IMR-90 (cell line): ENCODE results near the gene VWCE. TPM values are rescaled to one million over a fixed set of nuclear protein-coding genes. Genes with fewer than 3 reads are reported as not detected.

ENCODE experiments used
- ATAC-seq: fragments of 200-7000 bp; cut with Tn5 transposase; 2 replicates; pipeline ENCODE4 v1.9.1; 2020; ENCODE audit warnings: low read depth, mild to moderate bottlenecking, moderate library complexity
- BruUV-seq: library from RNA; stranded (reverse); fragments of 400-500 nt; replicated peaks from 2 replicates; lab custom pipeline; 2021; lab: Mats Ljungman, UMichigan
- CTCF ChIA-PET: fragments of 300-600 bp; formaldehyde crosslinking; extraction: SDS; loops from one replicate; lab custom pipeline; 2021; ENCODE audit warnings: antibody characterized with exemption; lab: Yijun Ruan, JAX
- POLR2A ChIA-PET: fragments of 300-600 bp; sonication (Branson Sonifier 250); formaldehyde crosslinking; loops from one replicate; lab custom pipeline; 2022; ENCODE audit warnings: antibody characterized with exemption; ENCODE audit not compliant: unreplicated experiment; lab: Charles Lee
- DNase-seq: peaks from one replicate; pipeline ENCODE4 v3.0.0; 2013
- H2AFZ ChIP-seq: replicated peaks from 2 replicates; pipeline ENCODE3; 2013; ENCODE audit warnings: low read length, mild to moderate bottlenecking; ENCODE audit not compliant: poor library complexity
- H2AK5ac ChIP-seq: 2 replicates; pipeline ENCODE4 v1.6.1; 2013; ENCODE audit warnings: low read depth, low read length, inconsistent platforms
- H2AK9ac ChIP-seq: replicated peaks from 2 replicates; pipeline ENCODE3; 2013; ENCODE audit warnings: mild to moderate bottlenecking, low read depth, low read length, moderate library complexity; ENCODE audit not compliant: poor library complexity
- H2BK120ac ChIP-seq: 2 replicates; pipeline ENCODE4 v1.6.1; 2013; ENCODE audit warnings: low read depth, low read length, inconsistent platforms
- H2BK15ac ChIP-seq: 3 replicates; pipeline ENCODE4 v1.6.1; 2013; ENCODE audit warnings: low read depth, low read length, inconsistent platforms
- H2BK20ac ChIP-seq: 2 replicates; pipeline ENCODE4 v1.6.1; 2013; ENCODE audit warnings: low read depth, mild to moderate bottlenecking, inconsistent platforms, low read length, moderate library complexity
- H2BK5ac ChIP-seq: 2 replicates; pipeline ENCODE4 v1.6.1; 2013; ENCODE audit warnings: mild to moderate bottlenecking, low read depth, low read length, inconsistent platforms; ENCODE audit not compliant: poor library complexity, severe bottlenecking
- H3K14ac ChIP-seq: replicated peaks from 2 replicates; pipeline ENCODE4 v1.6.1; 2013; ENCODE audit warnings: low read depth, low read length, inconsistent platforms
- H3K18ac ChIP-seq: 2 replicates; pipeline ENCODE4 v1.6.1; 2013; ENCODE audit warnings: low read depth, low read length, control low read depth
- H3K23ac ChIP-seq: 2 replicates; pipeline ENCODE4 v1.6.1; 2013; ENCODE audit warnings: low read depth, low read length, inconsistent platforms
- H3K27ac ChIP-seq: 2 replicates; pipeline ENCODE4 v1.5.1; 2013; ENCODE audit warnings: mild to moderate bottlenecking, control low read depth, low read length; ENCODE audit not compliant: insufficient read depth
- H3K27me3 ChIP-seq: 2 replicates; pipeline ENCODE4 v1.6.1; 2013; ENCODE audit warnings: low read length; ENCODE audit not compliant: control insufficient read depth, insufficient read depth
- H3K36me3 ChIP-seq: 2 replicates; pipeline ENCODE4 v1.6.1; 2013; ENCODE audit warnings: low read length, mixed read lengths; ENCODE audit not compliant: control insufficient read depth, insufficient read depth
- H3K4ac ChIP-seq: 2 replicates; pipeline ENCODE4 v1.6.1; 2013; ENCODE audit warnings: low read depth, low read length, inconsistent platforms
- H3K4me1 ChIP-seq: 2 replicates; pipeline ENCODE4 v1.6.1; 2013; ENCODE audit warnings: low read length, mixed read lengths; ENCODE audit not compliant: control insufficient read depth, insufficient read depth
- H3K4me2 ChIP-seq: 2 replicates; pipeline ENCODE4 v1.6.1; 2013; ENCODE audit warnings: low read depth, mild to moderate bottlenecking, control low read depth, low read length, moderate library complexity
- H3K4me3 ChIP-seq: 2 replicates; pipeline ENCODE4 v1.5.1; 2013; ENCODE audit warnings: low read depth, mild to moderate bottlenecking, control low read depth, low read length, moderate library complexity; ENCODE audit not compliant: insufficient read depth
- H3K56ac ChIP-seq: 2 replicates; pipeline ENCODE4 v1.6.1; 2013; ENCODE audit warnings: low read length, inconsistent platforms; ENCODE audit not compliant: insufficient read depth; ENCODE audit errors: extremely low read depth
- H3K79me1 ChIP-seq, 2 experiments: 2 replicates each; pipeline ENCODE4 v1.6.1; 2013; ENCODE audit warnings: low read length in 2 of 2, inconsistent platforms in 1 of 2, low read depth in 1 of 2
- H3K9ac ChIP-seq: 2 replicates; pipeline ENCODE4 v1.6.1; 2013; ENCODE audit warnings: low read depth, low read length, control low read depth
- H3K9me1 ChIP-seq: 2 replicates; pipeline ENCODE4 v1.6.1; 2013; ENCODE audit warnings: low read length, inconsistent platforms; ENCODE audit not compliant: insufficient read depth
- H3K9me3 ChIP-seq: 2 replicates; pipeline ENCODE4 v1.6.1; 2013; ENCODE audit warnings: low read length; ENCODE audit not compliant: control insufficient read depth, insufficient read depth
- H4K20me1 ChIP-seq: 2 replicates; pipeline ENCODE4 v1.6.1; 2013; ENCODE audit warnings: low read length, inconsistent platforms; ENCODE audit not compliant: insufficient read depth
- H4K5ac ChIP-seq: 2 replicates; pipeline ENCODE4 v1.6.1; 2013; ENCODE audit warnings: mild to moderate bottlenecking, low read depth, low read length, control low read depth
- H4K8ac ChIP-seq, 2 experiments: 2 replicates each; pipeline ENCODE4 v1.6.1; 2013; ENCODE audit warnings: low read depth in 2 of 2, low read length in 2 of 2, control low read depth in 1 of 2, inconsistent platforms in 1 of 2
- H4K91ac ChIP-seq: 2 replicates; pipeline ENCODE4 v1.6.1; 2013; ENCODE audit warnings: low read depth, low read length, inconsistent platforms; ENCODE audit not compliant: insufficient read depth
- BHLHE40 ChIP-seq: fragments of 150-350 bp; IDR thresholded peaks from 2 replicates; pipeline ENCODE4 v1.6.1; 2016; ENCODE audit warnings: mild to moderate bottlenecking, low read depth, low read length
- CHD1 ChIP-seq: IDR thresholded peaks from 2 replicates; pipeline ENCODE4 v1.6.1; 2012; ENCODE audit warnings: low read depth, low read length, improper control_type of control experiment
- CTCF ChIP-seq: conservative IDR thresholded peaks from 2 replicates; pipeline ENCODE4 v1.5.1; 2012; ENCODE audit warnings: mild to moderate bottlenecking, low read depth, low read length, improper control_type of control experiment
- NFE2L2 ChIP-seq: fragments of 150-350 bp; IDR thresholded peaks from 2 replicates; pipeline ENCODE4 v1.6.1; 2016; ENCODE audit warnings: low read depth, mild to moderate bottlenecking, low read length
- RFX5 ChIP-seq: IDR thresholded peaks from 2 replicates; pipeline ENCODE4 v1.8.0; 2012; ENCODE audit warnings: low read depth, mild to moderate bottlenecking, low read length, moderate library complexity
- SMC3 ChIP-seq: fragments of 150-350 bp; IDR thresholded peaks from 2 replicates; pipeline ENCODE4 v1.6.1; 2016; ENCODE audit warnings: low read depth, mild to moderate bottlenecking, antibody characterized with exemption, low read length, moderate library complexity
- WGBS, 2 experiments: methylation state at CpG; one replicate each; pipeline versions ENCODE4 v1.1.5 to v1.1.7; 2013; ENCODE audit warnings: missing lambda C conversion rate in 2 of 2; ENCODE audit not compliant: insufficient read length in 1 of 2; ENCODE audit errors: extremely low coverage in 2 of 2; 5-methylcytosine and 5-hydroxymethylcytosine counted together
- dilution Hi-C: fragments of 300-500 bp; cut with HindIII; formaldehyde crosslinking; loops from one replicate; pipeline ENCODE4 v1.14.3; 2018; ENCODE audit warnings: low sequenced_read_pairs; ENCODE audit not compliant: unreplicated experiment
- in situ Hi-C: fragments of 300-500 bp; cut with MboI; formaldehyde crosslinking; loops from 3 replicates; pipeline ENCODE4 v1.14.3; 2019; ENCODE audit warnings: low sequenced_read_pairs, inconsistent platforms, mixed read lengths
- intact Hi-C: fragments of 100-400 bp; cut with micrococcal nuclease; formaldehyde crosslinking; loops from 2 replicates; pipeline ENCODE4 v1.10.0; 2022
- polyA plus RNA-seq, 3 experiments: library from polyadenylated mRNA; depleted of rRNA; stranded (reverse); fragments of >200 nt; gene quantifications; 2 replicates each; pipeline ENCODE4 v1.2.3, GENCODE V29; 2012; ENCODE audit warnings: low replicate concordance in 1 of 3
- total RNA-seq: library from RNA; depleted of rRNA; stranded (reverse); fragments of >200 nt; gene quantifications from 2 replicates; pipeline ENCODE4 v1.2.3, GENCODE V29; 2012
- TF ChIP-seq, protein P1 (sequence below): fragments of 150-350 bp; IDR thresholded peaks from 2 replicates; pipeline ENCODE4 v1.6.1; 2017; ENCODE audit warnings: mild to moderate bottlenecking, antibody characterized with exemption, low read length, low read depth

VWCE gene
- total and polyA plus RNA-seq, 2 of the 4 experiments (the other 2 are of a cell fraction): under 0.01 to 1.1 TPM

DNA sequence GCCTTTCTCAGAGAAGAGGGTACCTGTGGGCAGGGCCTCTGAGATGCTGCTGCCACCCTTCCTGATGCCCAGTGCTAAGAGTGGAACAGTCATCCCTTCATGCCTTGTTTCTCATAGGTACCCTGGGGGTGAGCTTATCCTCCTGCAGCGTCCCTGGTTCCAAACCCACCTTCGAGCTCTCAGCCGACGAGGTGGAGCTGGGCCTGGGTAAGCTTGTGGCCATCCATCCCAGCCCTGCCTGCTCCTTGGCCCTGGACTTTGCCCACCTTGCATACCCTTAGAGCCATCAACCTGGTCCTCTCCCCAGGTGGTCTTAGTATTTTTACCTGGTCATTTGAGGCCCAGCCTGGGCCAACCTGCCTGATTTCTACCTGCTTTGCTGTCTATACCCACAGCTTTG, 46.6 kb upstream of the VWCE start:
- no peaks in the 10 kb centered on the region for H3K4me1 ChIP-seq
- H3K36me3 ChIP-seq: peaks cover 14% of the 10 kb centered on the region
- TF ChIP-seq, protein P1, sequence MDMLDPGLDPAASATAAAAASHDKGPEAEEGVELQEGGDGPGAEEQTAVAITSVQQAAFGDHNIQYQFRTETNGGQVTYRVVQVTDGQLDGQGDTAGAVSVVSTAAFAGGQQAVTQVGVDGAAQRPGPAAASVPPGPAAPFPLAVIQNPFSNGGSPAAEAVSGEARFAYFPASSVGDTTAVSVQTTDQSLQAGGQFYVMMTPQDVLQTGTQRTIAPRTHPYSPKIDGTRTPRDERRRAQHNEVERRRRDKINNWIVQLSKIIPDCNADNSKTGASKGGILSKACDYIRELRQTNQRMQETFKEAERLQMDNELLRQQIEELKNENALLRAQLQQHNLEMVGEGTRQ: no peak
- no peak for TF ChIP-seq NFE2L2
- no peak for TF ChIP-seq BHLHE40
- TF ChIP-seq CHD1: no peak
- TF ChIP-seq CTCF: no peak
- TF ChIP-seq RFX5: no peak
- TF ChIP-seq SMC3: no peak
- no peaks in the 10 kb centered on the region for H4K20me1 ChIP-seq
- no peak overlapping the region for H4K91ac ChIP-seq
- no peak overlapping the region for H3K4ac ChIP-seq
- no peak overlapping the region for H3K23ac ChIP-seq
- H2BK20ac ChIP-seq: no peak overlapping the region
- intact Hi-C loops: no loop called here
- H4K5ac ChIP-seq: no peak overlapping the region
- H3K4me3 ChIP-seq: no peak overlapping the region
- H3K4me2 ChIP-seq: no peak overlapping the region
- in situ Hi-C loops: no loop called here
- 87% methylated on average over 4 of the region's 4 CpGs; no CpG with 5 or more reads in 1 of the 2 experiments for WGBS, 2 experiments
- H2AK5ac ChIP-seq: no peak overlapping the region
- ATAC-seq: no peak
- H2BK120ac ChIP-seq: no peak overlapping the region
- H3K9me3 ChIP-seq: no peaks in the 10 kb centered on the region
- dilution Hi-C loops: no loop called here
- BruUV-seq: no TSS peak
- H2BK15ac ChIP-seq: no peak overlapping the region
- H4K8ac ChIP-seq: no peak overlapping the region
- H3K18ac ChIP-seq: no peak overlapping the region
- H2BK5ac ChIP-seq: no peak overlapping the region
- DNase-seq: no peak
- ChIA-PET CTCF (no interaction called here), POLR2A (interaction anchor here (0.6 kb wide), 1 partner anchor 35 kb away, joined by 4 read pairs; no protein-coding TSS in a partner anchor)
- no peak overlapping the region for H3K27ac ChIP-seq
- H2AK9ac ChIP-seq: no peak overlapping the region
- H3K9me1 ChIP-seq: no peaks in the 10 kb centered on the region
- H3K14ac ChIP-seq: no peak overlapping the region
- no peak overlapping the region for H3K56ac ChIP-seq
- no peak overlapping the region for H3K9ac ChIP-seq
- no peaks in the 10 kb centered on the region for H3K79me1 ChIP-seq
- no peak overlapping the region for H2AFZ ChIP-seq
- no peaks in the 10 kb centered on the region for H3K27me3 ChIP-seq
